ENCODE data around the gene SCUBE1.

GRCh38 chr22:43345761-43346301 lies 2.7 kb upstream of the SCUBE1 start:
- TF ChIP-seq, protein P1, sequence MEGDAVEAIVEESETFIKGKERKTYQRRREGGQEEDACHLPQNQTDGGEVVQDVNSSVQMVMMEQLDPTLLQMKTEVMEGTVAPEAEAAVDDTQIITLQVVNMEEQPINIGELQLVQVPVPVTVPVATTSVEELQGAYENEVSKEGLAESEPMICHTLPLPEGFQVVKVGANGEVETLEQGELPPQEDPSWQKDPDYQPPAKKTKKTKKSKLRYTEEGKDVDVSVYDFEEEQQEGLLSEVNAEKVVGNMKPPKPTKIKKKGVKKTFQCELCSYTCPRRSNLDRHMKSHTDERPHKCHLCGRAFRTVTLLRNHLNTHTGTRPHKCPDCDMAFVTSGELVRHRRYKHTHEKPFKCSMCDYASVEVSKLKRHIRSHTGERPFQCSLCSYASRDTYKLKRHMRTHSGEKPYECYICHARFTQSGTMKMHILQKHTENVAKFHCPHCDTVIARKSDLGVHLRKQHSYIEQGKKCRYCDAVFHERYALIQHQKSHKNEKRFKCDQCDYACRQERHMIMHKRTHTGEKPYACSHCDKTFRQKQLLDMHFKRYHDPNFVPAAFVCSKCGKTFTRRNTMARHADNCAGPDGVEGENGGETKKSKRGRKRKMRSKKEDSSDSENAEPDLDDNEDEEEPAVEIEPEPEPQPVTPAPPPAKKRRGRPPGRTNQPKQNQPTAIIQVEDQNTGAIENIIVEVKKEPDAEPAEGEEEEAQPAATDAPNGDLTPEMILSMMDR (conservative IDR thresholded peaks at IDR 0.05; ENCODE audit: low read depth in 2 of 2) = no peak
- no peak for TF ChIP-seq EZH2phosphoT487 (IDR thresholded peaks at IDR 0.05; ENCODE audit: unreplicated experiment)
- TF ChIP-seq NANOG (IDR thresholded peaks at IDR 0.05; ENCODE audit: borderline replicate concordance) = no peak
- TF ChIP-seq EZH2 (IDR thresholded peaks at IDR 0.05; ENCODE audit: low read depth, unreplicated experiment) = no peak
- no peak for TF ChIP-seq ZNF331 (CRISPR knock-in tag; IDR thresholded peaks at IDR 0.05; ENCODE audit: low read depth)
- no peak for TF ChIP-seq JUNB (IDR thresholded peaks at IDR 0.05; ENCODE audit: unreplicated experiment)
- TF ChIP-seq, protein P2, sequence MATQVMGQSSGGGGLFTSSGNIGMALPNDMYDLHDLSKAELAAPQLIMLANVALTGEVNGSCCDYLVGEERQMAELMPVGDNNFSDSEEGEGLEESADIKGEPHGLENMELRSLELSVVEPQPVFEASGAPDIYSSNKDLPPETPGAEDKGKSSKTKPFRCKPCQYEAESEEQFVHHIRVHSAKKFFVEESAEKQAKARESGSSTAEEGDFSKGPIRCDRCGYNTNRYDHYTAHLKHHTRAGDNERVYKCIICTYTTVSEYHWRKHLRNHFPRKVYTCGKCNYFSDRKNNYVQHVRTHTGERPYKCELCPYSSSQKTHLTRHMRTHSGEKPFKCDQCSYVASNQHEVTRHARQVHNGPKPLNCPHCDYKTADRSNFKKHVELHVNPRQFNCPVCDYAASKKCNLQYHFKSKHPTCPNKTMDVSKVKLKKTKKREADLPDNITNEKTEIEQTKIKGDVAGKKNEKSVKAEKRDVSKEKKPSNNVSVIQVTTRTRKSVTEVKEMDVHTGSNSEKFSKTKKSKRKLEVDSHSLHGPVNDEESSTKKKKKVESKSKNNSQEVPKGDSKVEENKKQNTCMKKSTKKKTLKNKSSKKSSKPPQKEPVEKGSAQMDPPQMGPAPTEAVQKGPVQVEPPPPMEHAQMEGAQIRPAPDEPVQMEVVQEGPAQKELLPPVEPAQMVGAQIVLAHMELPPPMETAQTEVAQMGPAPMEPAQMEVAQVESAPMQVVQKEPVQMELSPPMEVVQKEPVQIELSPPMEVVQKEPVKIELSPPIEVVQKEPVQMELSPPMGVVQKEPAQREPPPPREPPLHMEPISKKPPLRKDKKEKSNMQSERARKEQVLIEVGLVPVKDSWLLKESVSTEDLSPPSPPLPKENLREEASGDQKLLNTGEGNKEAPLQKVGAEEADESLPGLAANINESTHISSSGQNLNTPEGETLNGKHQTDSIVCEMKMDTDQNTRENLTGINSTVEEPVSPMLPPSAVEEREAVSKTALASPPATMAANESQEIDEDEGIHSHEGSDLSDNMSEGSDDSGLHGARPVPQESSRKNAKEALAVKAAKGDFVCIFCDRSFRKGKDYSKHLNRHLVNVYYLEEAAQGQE (IDR thresholded peaks at IDR 0.05; ENCODE audit: unreplicated experiment) = no peak
- TF ChIP-seq CREB1 (CRISPR knock-in tag; IDR thresholded peaks at IDR 0.05; ENCODE audit: low read depth) = no peak
- no peak for TF ChIP-seq POLR2AphosphoS5 (IDR thresholded peaks at IDR 0.05; ENCODE audit: low read depth)
- TF ChIP-seq STAT1 (IDR thresholded peaks at IDR 0.05; ENCODE audit: unreplicated experiment) = no peak
- no peak for TF ChIP-seq ZNF114 (CRISPR knock-in tag; IDR thresholded peaks at IDR 0.05)
- TF ChIP-seq ETS1 (IDR thresholded peaks at IDR 0.05) = no peak
